GM23248 (cell line): ENCODE results near the gene DUSP22. TPM values are rescaled to one million over a fixed set of nuclear protein-coding genes. Genes with fewer than 3 reads are reported as not detected.

ENCODE experiments used
- DNase-seq: peaks from one replicate; pipeline ENCODE4 v3.0.0-alpha.2; 2015
- H2AFZ ChIP-seq: fragments of 200-600 bp; sonication (generic); 2 replicates; pipeline ENCODE4 v1.6.1; 2016; ENCODE audit warnings: antibody characterized with exemption
- H3F3A ChIP-seq: fragments of 200-600 bp; sonication (generic); 2 replicates; pipeline ENCODE4 v1.6.1; 2016; ENCODE audit warnings: mild to moderate bottlenecking, antibody characterized with exemption, mixed run types; ENCODE audit not compliant: insufficient read depth
- H3K27ac ChIP-seq: fragments of 200-600 bp; sonication (generic); 2 replicates; pipeline ENCODE4 v1.5.1; 2016; ENCODE audit warnings: mild to moderate bottlenecking
- H3K27me3 ChIP-seq: fragments of 200-600 bp; sonication (generic); replicated peaks from 2 replicates; pipeline ENCODE4 v1.6.1; 2016; ENCODE audit warnings: mild to moderate bottlenecking; ENCODE audit not compliant: insufficient read depth
- H3K36me3 ChIP-seq: fragments of 200-600 bp; sonication (generic); 2 replicates; pipeline ENCODE4 v1.6.1; 2016; ENCODE audit warnings: low read depth, mild to moderate bottlenecking
- H3K4me1 ChIP-seq: fragments of 200-600 bp; sonication (generic); 2 replicates; pipeline ENCODE4 v1.6.1; 2016; ENCODE audit warnings: mild to moderate bottlenecking; ENCODE audit not compliant: insufficient read depth
- H3K4me2 ChIP-seq: fragments of 200-600 bp; sonication (generic); one replicate; pipeline ENCODE4 v1.6.1; 2016; ENCODE audit warnings: mild to moderate bottlenecking; ENCODE audit not compliant: unreplicated experiment
- H3K4me3 ChIP-seq: fragments of 200-600 bp; sonication (generic); 2 replicates; pipeline ENCODE4 v1.5.1; 2016; ENCODE audit warnings: mild to moderate bottlenecking
- H3K79me2 ChIP-seq: fragments of 200-600 bp; sonication (generic); 2 replicates; pipeline ENCODE4 v1.6.1; 2016; ENCODE audit warnings: mild to moderate bottlenecking; ENCODE audit not compliant: insufficient read depth
- H3K9ac ChIP-seq: fragments of 200-600 bp; sonication (generic); 2 replicates; pipeline ENCODE4 v1.6.1; 2016; ENCODE audit warnings: mild to moderate bottlenecking
- H3K9me2 ChIP-seq: fragments of 200-600 bp; sonication (generic); 2 replicates; pipeline ENCODE4 v1.6.1; 2016; ENCODE audit warnings: mixed run types, mild to moderate bottlenecking, moderate library complexity; ENCODE audit not compliant: insufficient read depth
- H3K9me3 ChIP-seq: fragments of 200-600 bp; sonication (generic); one replicate; pipeline ENCODE4 v1.6.1; 2017; ENCODE audit warnings: low read depth
- H4K20me1 ChIP-seq: fragments of 200-600 bp; sonication (generic); 2 replicates; pipeline ENCODE4 v1.6.0; 2016; ENCODE audit not compliant: insufficient read depth
- EZH2 ChIP-seq: fragments of 200-600 bp; sonication (generic); IDR thresholded peaks from 2 replicates; pipeline ENCODE4 v1.6.1; 2018; ENCODE audit warnings: antibody characterized with exemption, mild to moderate bottlenecking; ENCODE audit not compliant: insufficient read depth, poor library complexity, severe bottlenecking
- EZH2phosphoT487 ChIP-seq: fragments of 200-600 bp; sonication (generic); IDR thresholded peaks from 2 replicates; pipeline ENCODE4 v1.6.1; 2018; ENCODE audit warnings: antibody characterized with exemption, moderate library complexity, mild to moderate bottlenecking, low read depth; ENCODE audit not compliant: insufficient read depth
- whole genome bisulfite sequencing, 2 experiments: methylation state at CpG; one replicate each; pipeline ENCODE4 v1.1.6; 2015 to 2017; ENCODE audit warnings: low lambda C conversion rate in 2 of 2, low coverage in 1 of 2; ENCODE audit errors: missing lambda C conversion rate in 2 of 2; 5-methylcytosine and 5-hydroxymethylcytosine counted together
- in situ Hi-C: fragments of 300-500 bp; cut with MboI; formaldehyde crosslinking; loops from 2 replicates; pipeline ENCODE4 v1.15.0; 2020
- polyA plus RNA-seq: library from polyadenylated mRNA; unstranded; fragments of >200 nt; fragmentation: Nextera tagmentation; extraction: Ambion mirVana; gene quantifications from 2 replicates; pipeline ENCODE4 v1.2.1, GENCODE V29; 2016
- total RNA-seq: library from RNA; depleted of rRNA; stranded (reverse); fragments of >200 nt; shearing (Covaris generic); gene quantifications from 2 replicates; pipeline ENCODE4 v1.2.3, GENCODE V29; 2014

Gene DUSP22
- total and polyA plus RNA-seq, 2 experiments from 2014 or later = 12.4 to 15.7 TPM

- Histone ChIP-seq H3F3A (no peaks in the 10 kb centered on the region), H3K27me3 (0 out of 2 replicates have a peak, but pooled peaks cover 7% of the 10 kb centered on the region), H3K79me2 (no peaks in the 10 kb centered on the region), H3K4me2 (no peak overlapping the region), H3K9me3 (no peaks in the 10 kb centered on the region), H2AFZ (no peak overlapping the region), H3K4me3 (no peak overlapping the region), H3K9me2 (no peaks in the 10 kb centered on the region), H4K20me1 (no peaks in the 10 kb centered on the region), H3K9ac (no peak overlapping the region), H3K27ac (no peak overlapping the region), H3K4me1 (no peaks in the 10 kb centered on the region), H3K36me3 (no peaks in the 10 kb centered on the region)
- no peak for DNase-seq
- in situ Hi-C loops = no loop called here
- TF ChIP-seq EZH2phosphoT487 (no peak), EZH2 (no peak)
- 57 to 66% methylated on average over 9 of the region's 9 CpGs for WGBS, 2 experiments
Measured at GRCh38 chr6:255041-255750, 37.1 kb upstream of the DUSP22 start.

DNA sequence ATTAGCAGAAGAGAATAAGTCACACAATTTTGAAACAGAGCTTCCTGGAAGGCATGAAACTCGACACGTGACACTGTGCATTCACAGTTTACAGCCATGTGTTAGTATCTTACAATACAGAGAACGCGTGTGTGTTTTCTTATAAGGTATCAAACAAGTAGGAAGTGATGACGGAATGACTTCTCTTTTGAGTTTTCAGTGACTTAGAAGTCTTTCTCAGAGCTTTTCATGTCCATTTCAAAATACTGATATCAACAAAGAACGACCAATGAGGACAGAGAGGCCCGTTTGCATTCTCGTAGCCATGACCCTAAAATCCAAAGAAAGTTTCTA, 36.6 kb upstream of the DUSP22 start:
- H3K9me2 ChIP-seq = no peaks in the 10 kb centered on the region

GRCh38 chr6:256169-256568, 36.1 kb upstream of the DUSP22 start:
- TF ChIP-seq EZH2phosphoT487 (no peak), EZH2 (no peak)
- no peaks in the 10 kb centered on the region for H3F3A ChIP-seq
- no peak overlapping the region for H2AFZ ChIP-seq
- no peak overlapping the region for H3K4me3 ChIP-seq
- 62 to 81% methylated on average over 9 of the region's 9 CpGs for WGBS, 2 experiments
- no peaks in the 10 kb centered on the region for H3K9me3 ChIP-seq
- no peak overlapping the region for H3K9ac ChIP-seq
- H3K27me3 ChIP-seq = 0 out of 2 replicates have a peak, but pooled peaks cover 7% of the 10 kb centered on the region
- no peaks in the 10 kb centered on the region for H3K9me2 ChIP-seq
- no peak overlapping the region for H3K27ac ChIP-seq
- H3K4me1 ChIP-seq = no peaks in the 10 kb centered on the region
- in situ Hi-C loops = no loop called here
- no peaks in the 10 kb centered on the region for H3K79me2 ChIP-seq
- H3K36me3 ChIP-seq = no peaks in the 10 kb centered on the region
- no peaks in the 10 kb centered on the region for H4K20me1 ChIP-seq
- no peak for DNase-seq
- H3K4me2 ChIP-seq = no peak overlapping the region

More for the DNA sequence above, 36.6 kb upstream of the DUSP22 start:
- H3K9me3 ChIP-seq = no peaks in the 10 kb centered on the region
- no peaks in the 10 kb centered on the region for H4K20me1 ChIP-seq
- no peaks in the 10 kb centered on the region for H3K4me1 ChIP-seq
- H2AFZ ChIP-seq = no peak overlapping the region
- H3F3A ChIP-seq = no peaks in the 10 kb centered on the region
- no peaks in the 10 kb centered on the region for H3K79me2 ChIP-seq
- H3K27me3 ChIP-seq = 0 out of 2 replicates have a peak, but pooled peaks cover 7% of the 10 kb centered on the region
- no peak overlapping the region for H3K27ac ChIP-seq
- H3K36me3 ChIP-seq = no peaks in the 10 kb centered on the region
- no peak overlapping the region for H3K4me3 ChIP-seq
- no peak overlapping the region for H3K9ac ChIP-seq
- WGBS, 2 experiments = 65 to 73% methylated on average over 8 of the region's 8 CpGs
- in situ Hi-C loops = no loop called here
- DNase-seq = no peak
- no peak overlapping the region for H3K4me2 ChIP-seq
- TF ChIP-seq EZH2phosphoT487 (no peak), EZH2 (no peak)

GRCh38 chr6:257031-257725, 35.1 kb upstream of the DUSP22 start:
- H3K4me2 ChIP-seq = no peak overlapping the region
- TF ChIP-seq EZH2 = no peak
- TF ChIP-seq EZH2phosphoT487 = no peak
- no peak overlapping the region for H2AFZ ChIP-seq
- H3K9ac ChIP-seq = no peak overlapping the region
- H3K4me3 ChIP-seq = no peak overlapping the region
- no peaks in the 10 kb centered on the region for H4K20me1 ChIP-seq
- no peaks in the 10 kb centered on the region for H3K36me3 ChIP-seq
- in situ Hi-C loops = no loop called here
- WGBS, 2 experiments = 41 to 44% methylated on average over 8 of the region's 8 CpGs
- H3K79me2 ChIP-seq = no peaks in the 10 kb centered on the region
- H3K9me2 ChIP-seq = no peaks in the 10 kb centered on the region
- no peak overlapping the region for H3K27ac ChIP-seq
- DNase-seq = peak; percentile 64
- H3K4me1 ChIP-seq = no peaks in the 10 kb centered on the region
- 0 out of 2 replicates have a peak, but pooled peaks cover 4% of the 10 kb centered on the region for H3K27me3 ChIP-seq
- no peaks in the 10 kb centered on the region for H3K9me3 ChIP-seq
- no peaks in the 10 kb centered on the region for H3F3A ChIP-seq
